HFFc6 (cell line): Measurements from ENCODE around the gene COL4A1. TPM values are rescaled to one million over a fixed set of nuclear protein-coding genes. Genes with fewer than 3 reads are reported as not detected.

Experiments used
- DNase-seq: peaks from one replicate; pipeline ENCODE4 v3.0.0-alpha.2; 2018
- H3K27ac Mint-ChIP-seq: 2 replicates; pipeline ENCODE4 v1.8.0; 2020; ENCODE audit warnings: mild to moderate bottlenecking, mixed read lengths
- H3K27me3 Mint-ChIP-seq: 2 replicates; pipeline ENCODE4 v1.8.0; 2021; ENCODE audit warnings: mild to moderate bottlenecking, moderate library complexity, mixed read lengths; ENCODE audit not compliant: insufficient read depth
- H3K36me3 Mint-ChIP-seq: 2 replicates; pipeline ENCODE4 v1.8.0; 2021; ENCODE audit warnings: low read depth, mixed read lengths
- H3K4me1 Mint-ChIP-seq: 2 replicates; pipeline ENCODE4 v1.8.0; 2020; ENCODE audit warnings: low read depth, mixed read lengths
- H3K4me3 Mint-ChIP-seq: 2 replicates; pipeline ENCODE4 v1.8.0; 2020; ENCODE audit warnings: mild to moderate bottlenecking, moderate library complexity, mixed read lengths
- H3K9me3 Mint-ChIP-seq: 2 replicates; pipeline ENCODE4 v1.8.0; 2020; ENCODE audit warnings: mild to moderate bottlenecking, mixed read lengths
- CTCF ChIP-seq: fragments of 200-600 bp; sonication (generic); IDR thresholded peaks from 2 replicates; pipeline ENCODE4 v1.5.0; 2021; ENCODE audit warnings: antibody characterized with exemption, mild to moderate bottlenecking
- total RNA-seq, 6 experiments: library from RNA; stranded (reverse); fragmentation: NEBNext Ultra II Directional; extraction: Animal tissue kit (Norgen Biotek cat#: 25700); gene quantifications; 2 replicates in 1 of 6; 3 replicates in 5 of 6; pipeline ENCODE4 v1.2.3, GENCODE V29; 2021

Gene COL4A1
- total RNA-seq, 6 experiments from 2014 or later: 137 to 328 (median 148) TPM

DNA sequence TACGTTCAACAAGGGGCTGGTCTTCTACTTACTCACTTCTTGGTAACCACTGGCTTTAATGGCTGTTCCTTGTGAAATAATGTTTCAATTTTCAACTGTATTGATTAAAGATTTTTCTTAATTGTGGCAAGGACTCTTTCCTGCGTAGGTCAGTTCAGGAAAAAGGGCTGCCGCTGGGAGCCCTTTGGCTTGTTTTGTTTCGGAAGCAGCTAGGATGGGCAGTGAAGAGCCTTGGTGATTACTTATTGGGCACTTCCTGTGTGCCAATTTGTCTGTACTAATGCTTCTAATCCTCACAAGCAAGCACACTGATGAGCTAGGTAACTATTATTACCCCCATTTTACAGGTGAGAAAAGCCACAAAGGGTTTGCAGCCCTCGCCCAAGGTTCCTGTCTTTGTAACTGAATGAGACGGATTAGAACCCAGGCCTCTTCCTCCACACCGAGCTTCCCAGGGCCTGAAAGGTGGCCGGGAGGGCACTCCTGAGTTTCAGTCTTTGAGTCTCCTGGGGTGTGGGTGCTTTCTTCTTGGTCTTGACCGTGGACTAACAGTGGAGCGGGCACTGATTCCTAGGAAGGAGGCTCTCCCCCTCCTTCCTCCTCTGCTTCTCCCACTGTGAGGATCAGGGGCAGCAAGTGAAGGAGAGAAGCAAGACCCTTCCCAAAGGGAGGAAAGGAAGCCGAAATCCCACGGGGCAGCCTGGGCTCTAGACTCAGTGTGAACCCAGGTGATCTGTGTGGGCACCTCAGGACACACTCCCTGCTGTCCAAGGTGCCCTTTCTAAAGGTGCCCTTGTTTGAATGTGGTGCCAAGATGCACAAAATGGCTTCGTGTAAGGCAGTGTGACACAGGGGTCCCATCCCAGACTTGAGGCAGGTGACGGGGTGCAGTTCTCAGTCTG is 3.8 kb upstream of the COL4A1 start:
- Mint-ChIP-seq H3K36me3 (peaks cover 33% of the 10 kb centered on the region), H3K27ac (peak overlapping the region; percentile 56), H3K27me3 (peaks cover 2% of the 10 kb centered on the region; the same call in 1 of the 2 replicates), H3K9me3 (no peaks in the 10 kb centered on the region), H3K4me1 (peaks cover 64% of the 10 kb centered on the region), H3K4me3 (no peak overlapping the region)
- no peak for TF ChIP-seq CTCF
- no peak for DNase-seq

- H3K4me1 Mint-ChIP-seq: peaks cover 64% of the 10 kb centered on the region
- peaks cover 25% of the 10 kb centered on the region for H3K36me3 Mint-ChIP-seq
- no peaks in the 10 kb centered on the region for H3K9me3 Mint-ChIP-seq
- peaks cover 2% of the 10 kb centered on the region; the same call in 1 of the 2 replicates for H3K27me3 Mint-ChIP-seq
- no peak for DNase-seq
- H3K4me3 Mint-ChIP-seq: peak overlapping the region; percentile 99; the same call in 1 of the 2 replicates
- H3K27ac Mint-ChIP-seq: 0 out of 2 replicates have a peak overlapping the region, but pooled peaks have one; percentile 38
- no peak for TF ChIP-seq CTCF
Measured at GRCh38 chr13:110309661-110310524, 2.9 kb upstream of the COL4A1 start.

DNA sequence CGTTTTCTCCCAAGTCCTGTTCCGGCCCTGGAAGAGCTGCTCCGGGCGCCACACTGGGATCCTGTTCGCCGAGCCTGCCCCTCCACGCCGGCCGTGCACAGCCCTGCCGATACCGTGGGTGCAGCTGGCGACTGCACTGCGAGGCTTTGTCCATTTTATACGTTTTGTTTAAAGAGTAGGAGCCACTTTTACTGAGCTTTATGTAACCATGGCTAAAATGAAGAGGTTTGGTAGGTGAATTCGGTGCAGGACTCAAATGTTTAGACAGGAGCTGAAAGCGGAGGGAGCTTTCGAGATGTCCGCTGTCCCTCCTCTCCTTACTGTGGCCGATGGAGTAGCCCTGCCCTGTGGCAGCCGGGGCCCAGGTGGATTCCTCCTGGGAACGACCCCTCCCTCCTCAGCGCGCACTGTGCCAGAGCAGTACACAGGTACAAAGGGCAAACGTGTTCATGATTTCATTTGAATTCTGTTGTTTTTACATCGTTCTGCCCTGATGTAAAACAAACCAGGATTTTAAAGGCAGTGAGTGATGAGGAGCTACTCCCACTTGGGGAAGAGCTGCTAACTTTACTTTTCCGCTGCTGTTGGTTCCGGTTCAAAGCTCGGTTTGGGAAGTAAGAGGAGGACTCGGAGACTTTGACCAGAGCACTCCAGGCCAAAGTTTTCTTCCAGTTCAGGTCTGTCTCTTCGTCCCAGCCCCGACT is 1.9 kb upstream of the COL4A1 start:
- DNase-seq: no peak
- Mint-ChIP-seq H3K36me3 (peaks cover 29% of the 10 kb centered on the region), H3K27ac (peak overlapping the region; percentile 90), H3K4me3 (peak overlapping the region; percentile 99), H3K4me1 (peaks cover 68% of the 10 kb centered on the region), H3K27me3 (peaks cover 2% of the 10 kb centered on the region; the same call in 1 of the 2 replicates), H3K9me3 (no peaks in the 10 kb centered on the region)
- no peak for TF ChIP-seq CTCF

DNA sequence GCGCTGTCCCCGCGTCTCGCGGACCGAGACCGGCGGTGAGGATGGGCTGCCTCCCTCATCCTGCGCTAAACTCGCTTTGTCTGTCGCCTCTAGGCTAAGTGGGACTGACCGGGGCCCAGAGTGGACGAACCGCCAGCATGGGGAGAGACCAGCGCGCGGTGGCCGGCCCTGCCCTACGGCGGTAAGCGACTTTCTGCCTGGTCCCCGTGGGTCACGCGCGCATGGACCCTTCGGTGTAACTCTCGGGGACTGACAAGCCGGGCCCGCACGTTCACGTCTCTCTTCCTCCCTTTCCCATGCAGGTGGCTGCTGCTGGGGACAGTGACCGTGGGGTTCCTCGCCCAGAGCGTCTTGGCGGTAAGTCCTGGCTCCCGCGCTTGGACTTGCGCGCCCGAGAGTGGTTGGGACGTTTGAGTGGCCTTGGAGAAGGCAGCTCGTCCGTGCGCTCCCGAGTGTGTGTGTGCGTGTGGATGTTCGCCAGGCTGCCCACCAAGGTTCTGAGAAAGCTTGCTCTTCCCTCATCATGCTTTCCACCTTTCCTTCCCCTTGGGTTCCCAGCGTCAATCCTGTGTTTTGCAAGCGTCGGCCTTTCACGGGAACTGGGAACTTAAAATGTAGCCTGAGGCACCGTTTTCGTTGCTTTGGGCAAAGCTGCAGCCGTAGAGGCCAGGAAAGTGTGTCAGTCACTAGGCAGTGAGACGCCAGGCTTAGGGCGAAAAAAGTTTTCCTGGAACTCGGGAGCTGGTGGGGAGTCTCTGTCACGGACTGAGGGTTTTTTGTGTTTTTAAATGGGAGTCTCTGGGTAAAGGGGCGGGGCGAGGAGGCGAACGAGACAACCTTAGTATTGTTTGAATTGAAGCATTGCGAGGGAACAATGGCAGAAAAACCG is 1.1 kb upstream of the COL4A1 start:
- Mint-ChIP-seq H3K36me3 (peaks cover 37% of the 10 kb centered on the region), H3K4me3 (peak overlapping the region; percentile 99), H3K27ac (peak overlapping the region; percentile 90), H3K27me3 (peaks cover 2% of the 10 kb centered on the region; the same call in 1 of the 2 replicates), H3K9me3 (no peaks in the 10 kb centered on the region), H3K4me1 (peaks cover 72% of the 10 kb centered on the region)
- TF ChIP-seq CTCF: no peak
- peak; percentile 51 for DNase-seq
